Caco-2 (cell line): ENCODE measurements around the gene OSTM1. TPM values are rescaled to one million over a fixed set of nuclear protein-coding genes. Genes with fewer than 3 reads are reported as not detected.

Source experiments
- BruUV-seq: library from RNA; stranded (reverse); fragments of 400-500 nt; replicated peaks from 2 replicates; lab custom pipeline; 2021; lab: Mats Ljungman, UMichigan
- CTCF ChIA-PET: fragments of 300-600 bp; sonication (Branson Sonifier 250); formaldehyde crosslinking; loops from one replicate; lab custom pipeline; 2022; ENCODE audit warnings: antibody characterized with exemption; lab: Charles Lee
- POLR2A ChIA-PET: fragments of 300-600 bp; sonication (Branson Sonifier 250); formaldehyde crosslinking; loops from one replicate; lab custom pipeline; 2022; ENCODE audit warnings: antibody characterized with exemption; lab: Charles Lee
- DNase-seq, 2 experiments: peaks; one replicate each; pipeline versions ENCODE4 v3.0.0 to v3.0.0-alpha.2; 2020 to 2022
- H3K27me3 ChIP-seq: replicated peaks from 2 replicates; pipeline ENCODE4 v1.6.0; 2011; ENCODE audit warnings: low read length; ENCODE audit not compliant: control insufficient read depth, insufficient read depth
- H3K36me3 ChIP-seq: 2 replicates; pipeline ENCODE4 v1.5.1; 2011; ENCODE audit warnings: low read length; ENCODE audit not compliant: control insufficient read depth, insufficient read depth
- H3K4me1 ChIP-seq: fragments of 250-450 bp; sonication (Bioruptor Pico); 2 replicates; pipeline ENCODE4 v1.5.1; 2020; ENCODE audit warnings: mild to moderate bottlenecking
- H3K4me3 ChIP-seq: 2 replicates; pipeline ENCODE4 v1.5.1; 2011; ENCODE audit warnings: low read depth, mild to moderate bottlenecking, control low read depth, low read length
- H3K9me3 ChIP-seq: fragments of 250-450 bp; sonication (Bioruptor Pico); 2 replicates; pipeline ENCODE4 v1.5.1; 2020; ENCODE audit warnings: mild to moderate bottlenecking, moderate library complexity
- H3K27ac Mint-ChIP-seq: one replicate; pipeline ENCODE4 v1.8.0; 2022; ENCODE audit warnings: mixed read lengths; ENCODE audit not compliant: unreplicated experiment
- H3K27me3 Mint-ChIP-seq: one replicate; pipeline ENCODE4 v1.8.0; 2022; ENCODE audit warnings: mixed read lengths; ENCODE audit not compliant: insufficient read depth, unreplicated experiment
- H3K36me3 Mint-ChIP-seq: one replicate; pipeline ENCODE4 v1.8.0; 2022; ENCODE audit warnings: mild to moderate bottlenecking, mixed read lengths; ENCODE audit not compliant: insufficient read depth, unreplicated experiment
- H3K4me1 Mint-ChIP-seq: one replicate; pipeline ENCODE4 v1.8.0; 2022; ENCODE audit warnings: low read depth, mixed read lengths; ENCODE audit not compliant: unreplicated experiment
- H3K4me3 Mint-ChIP-seq: one replicate; pipeline ENCODE4 v1.8.0; 2022; ENCODE audit warnings: mild to moderate bottlenecking, moderate library complexity, mixed read lengths; ENCODE audit not compliant: unreplicated experiment
- H3K9me3 Mint-ChIP-seq: one replicate; pipeline ENCODE4 v1.8.0; 2022; ENCODE audit warnings: mixed read lengths; ENCODE audit not compliant: unreplicated experiment
- intact Hi-C: fragments of 100-400 bp; cut with micrococcal nuclease; formaldehyde crosslinking; loops from one replicate; pipeline ENCODE4 v1.10.0; 2022; ENCODE audit not compliant: unreplicated experiment
- total RNA-seq: library from RNA; stranded (reverse); gene quantifications from 2 replicates; pipeline ENCODE4 v1.2.3, GENCODE V29; 2022
- TF ChIP-seq, protein P1 (sequence below), 2 experiments: fragments of 200-600 bp in 1 of 2; IDR thresholded peaks; 1 replicate in 1 of 2; 2 replicates in 1 of 2; pipeline versions ENCODE4 v1.5.1 to v1.8.0; 2011 to 2022; ENCODE audit warnings: antibody characterized with exemption in 1 of 2, control low read depth in 1 of 2, inconsistent platforms in 1 of 2, low read depth in 1 of 2, low read length in 1 of 2, mild to moderate bottlenecking in 1 of 2, moderate library complexity in 1 of 2; ENCODE audit not compliant: insufficient read depth in 1 of 2, severe bottlenecking in 1 of 2, unreplicated experiment in 1 of 2

OSTM1 gene
- total RNA-seq, 1 experiment from 2014 or later = 20.1 TPM

GRCh38 chr6:108118810-108119768 is 44.5 kb upstream of the OSTM1 start:
- intact Hi-C loops = loop anchor here (5.0 kb wide), 2 partner anchors 38 to 143 kb away; partner anchors contain the start of gene SNX3
- Histone ChIP-seq H3K4me3 (no peak overlapping the region), H3K9me3 (no peaks in the 10 kb centered on the region), H3K27me3 (no peaks in the 10 kb centered on the region), H3K4me1 (no peaks in the 10 kb centered on the region), H3K36me3 (no peaks in the 10 kb centered on the region)
- ChIA-PET POLR2A (no interaction called here), CTCF (no interaction called here)
- no TSS peak for BruUV-seq
- Mint-ChIP-seq H3K4me1 (no peaks in the 10 kb centered on the region), H3K27me3 (no peaks in the 10 kb centered on the region), H3K36me3 (no peaks in the 10 kb centered on the region), H3K27ac (no peak overlapping the region), H3K4me3 (no peak overlapping the region), H3K9me3 (no peaks in the 10 kb centered on the region)
- TF ChIP-seq, protein P1, sequence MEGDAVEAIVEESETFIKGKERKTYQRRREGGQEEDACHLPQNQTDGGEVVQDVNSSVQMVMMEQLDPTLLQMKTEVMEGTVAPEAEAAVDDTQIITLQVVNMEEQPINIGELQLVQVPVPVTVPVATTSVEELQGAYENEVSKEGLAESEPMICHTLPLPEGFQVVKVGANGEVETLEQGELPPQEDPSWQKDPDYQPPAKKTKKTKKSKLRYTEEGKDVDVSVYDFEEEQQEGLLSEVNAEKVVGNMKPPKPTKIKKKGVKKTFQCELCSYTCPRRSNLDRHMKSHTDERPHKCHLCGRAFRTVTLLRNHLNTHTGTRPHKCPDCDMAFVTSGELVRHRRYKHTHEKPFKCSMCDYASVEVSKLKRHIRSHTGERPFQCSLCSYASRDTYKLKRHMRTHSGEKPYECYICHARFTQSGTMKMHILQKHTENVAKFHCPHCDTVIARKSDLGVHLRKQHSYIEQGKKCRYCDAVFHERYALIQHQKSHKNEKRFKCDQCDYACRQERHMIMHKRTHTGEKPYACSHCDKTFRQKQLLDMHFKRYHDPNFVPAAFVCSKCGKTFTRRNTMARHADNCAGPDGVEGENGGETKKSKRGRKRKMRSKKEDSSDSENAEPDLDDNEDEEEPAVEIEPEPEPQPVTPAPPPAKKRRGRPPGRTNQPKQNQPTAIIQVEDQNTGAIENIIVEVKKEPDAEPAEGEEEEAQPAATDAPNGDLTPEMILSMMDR (IDR thresholded peaks at IDR 0.05; ENCODE audit: insufficient read depth in 1 of 2, low read depth in 1 of 2, low read length in 1 of 2, severe bottlenecking in 1 of 2, unreplicated experiment in 1 of 2) = no peak
- DNase-seq = no peak

DNA sequence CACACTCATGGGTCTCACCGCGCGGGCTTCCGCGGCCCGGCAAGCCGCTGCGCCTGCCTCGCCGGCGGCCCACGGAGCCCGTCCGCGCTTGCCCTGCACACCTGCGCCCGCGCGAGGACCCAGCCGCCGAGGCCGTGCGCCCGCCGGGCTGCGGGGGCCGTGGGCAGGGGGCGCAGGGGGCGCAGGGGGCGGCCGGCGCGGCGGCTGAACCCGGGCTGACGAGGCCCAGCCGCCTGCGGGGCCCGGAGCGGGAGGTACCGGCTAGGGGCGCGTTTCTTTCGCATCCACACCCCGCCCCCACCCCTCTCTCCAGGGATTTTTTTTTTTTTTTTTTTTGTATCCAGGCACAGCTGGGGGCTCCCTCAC is 43.8 kb upstream of the OSTM1 start:
- no peaks in the 10 kb centered on the region for H3K36me3 ChIP-seq
- Mint-ChIP-seq H3K9me3 (no peaks in the 10 kb centered on the region), H3K4me1 (peaks cover 3% of the 10 kb centered on the region), H3K4me3 (peak overlapping the region; percentile 78), H3K27me3 (no peaks in the 10 kb centered on the region), H3K27ac (no peak overlapping the region), H3K36me3 (no peaks in the 10 kb centered on the region)
- no TSS peak for BruUV-seq
- TF ChIP-seq, protein P1 (IDR thresholded peaks at IDR 0.05; ENCODE audit: insufficient read depth in 1 of 2, low read depth in 1 of 2, low read length in 1 of 2, severe bottlenecking in 1 of 2, unreplicated experiment in 1 of 2) = no peak
- ChIA-PET CTCF (no interaction called here), POLR2A (no interaction called here)
- intact Hi-C loops = loop anchor here (5.0 kb wide), 2 partner anchors 39 to 144 kb away; partner anchors contain the start of gene SNX3
- no peak for DNase-seq
- peak overlapping the region; percentile 49 for H3K4me3 ChIP-seq
- no peaks in the 10 kb centered on the region for H3K4me1 ChIP-seq
- H3K27me3 ChIP-seq = no peaks in the 10 kb centered on the region
- no peaks in the 10 kb centered on the region for H3K9me3 ChIP-seq

- no peaks in the 10 kb centered on the region for H3K27me3 Mint-ChIP-seq
- H3K4me3 Mint-ChIP-seq = peak overlapping the region; percentile 78
- peak overlapping the region; percentile 49 for H3K4me3 ChIP-seq
- H3K36me3 Mint-ChIP-seq = no peaks in the 10 kb centered on the region
- peaks cover 7% of the 10 kb centered on the region for H3K4me1 Mint-ChIP-seq
- TF ChIP-seq, protein P1 (IDR thresholded peaks at IDR 0.05; ENCODE audit: insufficient read depth in 1 of 2, low read depth in 1 of 2, low read length in 1 of 2, severe bottlenecking in 1 of 2, unreplicated experiment in 1 of 2) = no peak
- H3K4me1 ChIP-seq = no peaks in the 10 kb centered on the region
- ChIA-PET CTCF (no interaction called here), POLR2A (no interaction called here)
- DNase-seq = peak in 1 of 2 experiments; percentile 58
- no peaks in the 10 kb centered on the region for H3K9me3 Mint-ChIP-seq
- intact Hi-C loops = loop anchor here (5.0 kb wide), 2 partner anchors 40 to 145 kb away; partner anchors contain the start of gene SNX3
- no peaks in the 10 kb centered on the region for H3K36me3 ChIP-seq
- no peaks in the 10 kb centered on the region for H3K27me3 ChIP-seq
- BruUV-seq = no TSS peak
- H3K9me3 ChIP-seq = no peaks in the 10 kb centered on the region
- no peak overlapping the region for H3K27ac Mint-ChIP-seq
These were observed 43.2 kb upstream of the OSTM1 start for GRCh38 chr6:108117427-108118358.
